GM19455 (cell line): ENCODE measurements around the gene ADCY4.
A peak's percentile ranks its signal among the peaks of the same experiment; 100 is the strongest.
"Not testable (repeated sequence)": the region's sequence is repeated elsewhere in the genome, so short reads cannot be mapped to it uniquely, and the experiment has no call there.

Source experiments
- ATAC-seq: cut with Tn5 transposase; IDR thresholded peaks from one replicate; pipeline ENCODE4 v1.9.1; 2021; ENCODE audit not compliant: unreplicated experiment

The ADCY4 gene

DNA sequence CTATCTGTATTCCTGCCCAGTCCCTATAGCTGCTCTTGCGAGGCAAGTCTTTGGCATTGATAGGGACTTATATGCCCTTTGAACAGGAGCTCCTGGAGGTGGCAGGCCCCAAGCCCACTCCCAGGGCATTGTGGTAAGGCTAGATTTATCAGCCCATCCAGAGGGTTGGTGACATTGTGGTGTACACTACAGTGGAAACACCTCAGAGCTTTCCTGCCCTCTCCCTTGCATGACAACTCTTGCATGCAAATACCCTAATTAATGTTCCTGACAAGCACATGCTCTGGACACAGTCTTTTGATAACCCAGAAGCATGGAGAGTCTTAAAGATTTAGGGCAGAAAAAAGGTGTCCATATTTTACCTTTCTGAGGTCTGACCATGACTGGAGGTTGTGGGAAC lies 5.7 kb upstream of the ADCY4 start:
- ATAC-seq: no peak

DNA sequence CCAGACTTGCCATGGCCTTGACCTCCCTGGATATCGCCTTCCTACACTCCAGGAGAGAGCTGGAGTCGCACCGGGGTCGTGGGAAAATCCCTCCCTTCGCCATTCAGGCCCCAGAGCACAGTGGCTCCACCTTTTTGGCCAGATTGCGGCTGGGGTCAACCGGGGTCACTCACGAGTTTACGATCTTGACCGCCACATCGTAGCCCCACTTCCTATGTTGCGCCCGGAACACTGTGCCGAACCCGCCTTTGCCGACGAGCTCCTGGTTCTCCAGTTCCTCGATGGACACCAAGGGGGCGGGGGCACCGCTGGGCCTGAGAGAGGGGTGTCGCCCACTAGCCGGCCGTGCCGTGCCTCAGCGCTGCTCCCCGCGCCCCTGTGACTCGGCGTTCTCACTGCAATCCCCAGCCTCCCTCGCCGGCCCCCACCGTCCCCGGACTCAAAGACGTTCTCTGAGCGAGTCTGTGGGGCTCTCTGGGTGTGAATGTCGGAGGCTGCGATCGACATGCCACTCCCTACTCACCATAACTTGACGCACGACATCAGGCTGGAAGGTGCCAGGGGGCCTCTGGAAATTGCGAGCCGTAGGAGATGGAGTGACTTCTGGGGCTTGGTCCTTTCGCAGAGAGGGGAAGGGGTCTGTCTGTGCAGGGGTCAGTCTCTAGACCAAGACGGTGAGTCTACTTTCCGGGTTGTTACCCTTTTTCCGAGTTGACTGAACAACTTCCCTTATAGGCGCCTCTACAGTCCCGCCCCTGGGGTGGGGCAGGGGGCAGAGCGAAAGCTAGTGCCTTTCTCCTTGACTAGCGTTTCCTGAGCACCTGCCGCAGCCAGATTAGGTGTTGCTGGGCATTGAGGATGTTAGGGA lies 4.6 kb upstream of the ADCY4 start, which contains the start of gene RIPK3:
Gene RIPK3, minus strand, starts transcription at position 708 of the 868 bp plus-strand sequence. Its CDS starts 165 bp downstream, at position 543.
- ATAC-seq: peak; percentile 88

DNA sequence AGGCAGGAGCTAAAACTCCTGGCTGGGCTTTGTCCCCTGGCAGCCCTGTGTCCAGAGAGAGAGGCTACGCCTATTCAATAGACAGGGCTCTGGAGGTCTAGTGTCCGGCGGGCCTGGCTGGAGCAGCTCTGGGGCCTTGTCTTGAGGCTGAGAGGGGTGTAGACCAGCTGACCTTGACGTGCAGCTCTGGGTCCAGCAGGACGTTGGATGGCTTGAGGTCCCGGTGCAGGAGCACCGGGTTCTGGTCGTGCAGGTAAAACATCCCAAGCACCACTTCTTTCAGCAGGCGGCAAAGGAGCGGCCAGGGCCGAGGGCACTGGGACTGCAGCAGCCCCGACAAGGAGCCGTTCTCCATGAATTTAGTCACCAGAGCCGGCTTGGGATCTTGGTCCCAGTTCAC lies 4.0 kb upstream of the ADCY4 start:
- ATAC-seq: no peak

DNA sequence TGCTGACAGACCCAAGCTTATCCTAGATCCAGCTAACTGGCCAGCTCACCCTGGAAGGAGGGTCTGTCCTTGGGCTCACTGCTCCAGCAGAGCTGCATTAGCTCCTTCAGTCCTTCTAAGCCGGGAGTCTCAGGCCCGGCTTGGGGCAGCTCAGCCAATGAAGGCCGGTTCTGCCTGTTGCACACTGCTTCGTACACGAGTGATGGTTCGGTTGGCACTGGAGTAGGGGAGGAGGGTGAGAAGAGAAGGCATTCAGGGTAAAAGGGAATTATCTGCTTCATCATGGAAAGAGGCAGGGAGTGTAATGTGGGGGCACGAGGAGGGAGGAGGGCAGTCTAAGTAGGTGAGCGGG lies 2.9 kb upstream of the ADCY4 start:
- no peak for ATAC-seq

DNA sequence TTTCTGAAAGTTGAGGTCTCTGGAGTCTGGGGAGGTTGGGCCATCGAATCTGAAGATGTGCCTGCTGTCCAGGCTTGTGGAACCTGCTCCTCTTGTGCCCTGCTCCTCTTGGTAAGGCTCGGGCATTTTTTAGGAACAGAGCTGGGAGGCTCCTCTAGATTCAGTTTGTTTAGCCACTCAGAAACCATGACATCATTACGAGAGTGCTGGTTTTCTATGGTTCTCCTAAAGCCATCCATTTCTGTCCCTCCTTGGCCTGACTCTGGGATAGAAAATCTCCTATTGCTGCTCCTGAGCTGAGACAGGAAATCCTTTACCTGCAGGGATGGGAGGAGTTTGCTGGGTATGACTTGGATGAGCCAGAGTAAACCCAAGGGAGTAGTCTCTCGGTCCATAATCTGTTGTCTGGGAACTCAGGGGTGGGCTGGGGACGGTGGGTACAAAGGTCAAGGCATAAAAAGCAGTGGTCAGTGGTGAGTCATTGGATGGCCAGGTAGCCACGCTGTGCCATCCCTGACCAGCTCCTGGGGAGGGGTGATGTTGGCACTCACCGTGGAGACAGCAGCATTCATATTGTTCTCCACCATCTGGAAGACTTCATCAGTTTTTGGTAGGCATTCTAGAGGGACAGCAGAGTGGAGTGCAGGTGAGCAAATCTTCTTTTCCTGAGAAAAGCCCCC lies 2.4 kb upstream of the ADCY4 start:
- ATAC-seq: no peak

DNA sequence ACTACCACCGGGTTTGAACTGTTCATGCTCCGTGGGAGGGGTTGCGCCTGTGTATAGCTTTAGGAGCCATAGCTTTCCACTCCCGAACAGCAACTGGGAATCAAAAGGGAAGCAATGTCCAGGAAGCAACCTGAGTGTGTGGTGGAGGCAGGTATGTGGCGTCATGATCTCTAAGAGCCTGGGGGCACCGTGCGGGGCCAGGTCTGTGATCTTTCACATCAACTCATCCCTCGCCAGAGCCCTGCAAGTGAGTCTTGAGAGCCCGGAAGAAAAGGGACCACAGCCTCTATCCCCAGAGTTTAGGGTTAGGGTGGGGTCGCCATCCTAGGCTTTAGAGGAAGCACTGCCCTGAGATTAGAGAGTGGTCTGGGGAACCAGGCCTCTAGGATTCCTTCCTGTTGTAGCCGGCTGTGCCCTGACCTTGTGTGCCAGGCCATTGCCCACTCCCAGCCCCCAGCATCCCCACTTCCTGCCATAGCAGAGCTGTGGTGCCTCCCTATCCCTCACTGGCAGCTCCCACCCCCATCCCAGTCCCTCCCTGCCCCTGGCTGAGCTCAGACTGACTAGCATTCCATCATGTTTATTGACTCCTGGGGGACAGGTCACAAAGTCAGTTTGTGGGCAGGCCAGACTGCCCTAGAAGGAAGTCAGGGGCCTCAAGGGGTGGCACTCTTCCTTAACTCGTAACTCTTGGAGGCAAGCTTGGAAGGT lies 745 bp upstream of the ADCY4 start:
- ATAC-seq: no peak

DNA sequence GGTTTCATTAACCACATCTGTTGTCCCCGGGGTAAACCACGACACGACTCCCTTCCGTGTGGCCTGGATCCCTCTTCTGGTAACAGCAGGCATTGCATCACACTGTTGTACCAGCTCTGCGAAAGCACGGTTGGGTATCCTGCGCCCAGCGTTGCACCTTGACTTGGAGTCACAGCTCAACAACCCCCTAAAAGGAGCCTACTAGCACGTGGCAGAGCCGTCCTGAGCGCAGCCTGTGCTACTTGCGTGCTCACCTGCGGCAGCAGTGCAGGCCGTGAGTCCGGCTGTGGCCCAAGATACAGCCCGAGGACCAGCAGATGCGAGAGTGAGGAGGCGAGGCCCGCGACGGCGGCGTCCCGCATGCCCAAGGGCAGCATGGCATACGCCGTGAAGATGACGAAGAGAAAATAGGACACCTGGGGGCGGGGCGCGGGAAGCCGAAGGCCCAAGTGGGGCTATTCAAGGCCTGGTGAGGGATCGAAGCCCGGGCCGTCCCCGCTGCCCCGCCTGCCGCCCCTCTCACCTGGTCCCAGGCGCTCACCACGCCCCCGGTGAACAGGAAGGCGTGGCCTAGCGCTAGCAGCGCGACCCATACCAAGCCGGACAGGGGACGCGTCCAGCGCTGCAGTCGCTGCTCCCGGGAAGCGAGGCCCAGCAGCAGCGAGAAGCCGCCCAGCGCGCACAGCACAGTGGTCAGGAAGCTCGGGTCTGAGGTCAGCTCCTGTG lies 2.4 kb downstream of the ADCY4 start:
- peak; percentile 67 for ATAC-seq

DNA sequence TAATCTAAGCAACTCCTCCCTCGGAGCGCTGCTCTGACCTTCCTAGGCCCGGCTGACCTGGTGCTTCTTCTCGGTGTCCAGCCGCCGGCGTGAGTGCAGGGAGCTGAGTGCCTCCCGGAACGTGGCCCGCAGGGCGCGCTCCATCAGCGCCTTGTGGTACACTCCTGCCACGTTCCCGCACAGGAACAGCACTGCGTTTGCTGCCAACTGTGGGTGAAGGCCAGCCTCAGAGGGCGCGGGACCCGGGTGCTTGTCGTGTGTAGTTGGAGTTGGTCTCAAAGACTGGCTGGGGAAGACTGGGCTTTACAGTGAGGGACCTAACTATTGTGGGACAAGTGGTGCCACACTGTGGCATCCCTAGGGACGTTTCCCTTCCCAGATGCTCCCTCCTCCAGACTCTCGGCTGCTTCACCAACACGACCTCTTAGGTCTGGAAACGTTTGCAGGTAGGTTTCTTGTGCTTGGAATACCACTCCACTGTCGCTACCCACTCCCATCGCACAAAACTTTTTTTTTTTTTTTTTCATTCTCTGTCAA lies 3.1 kb downstream of the ADCY4 start:
- ATAC-seq: no peak

DNA sequence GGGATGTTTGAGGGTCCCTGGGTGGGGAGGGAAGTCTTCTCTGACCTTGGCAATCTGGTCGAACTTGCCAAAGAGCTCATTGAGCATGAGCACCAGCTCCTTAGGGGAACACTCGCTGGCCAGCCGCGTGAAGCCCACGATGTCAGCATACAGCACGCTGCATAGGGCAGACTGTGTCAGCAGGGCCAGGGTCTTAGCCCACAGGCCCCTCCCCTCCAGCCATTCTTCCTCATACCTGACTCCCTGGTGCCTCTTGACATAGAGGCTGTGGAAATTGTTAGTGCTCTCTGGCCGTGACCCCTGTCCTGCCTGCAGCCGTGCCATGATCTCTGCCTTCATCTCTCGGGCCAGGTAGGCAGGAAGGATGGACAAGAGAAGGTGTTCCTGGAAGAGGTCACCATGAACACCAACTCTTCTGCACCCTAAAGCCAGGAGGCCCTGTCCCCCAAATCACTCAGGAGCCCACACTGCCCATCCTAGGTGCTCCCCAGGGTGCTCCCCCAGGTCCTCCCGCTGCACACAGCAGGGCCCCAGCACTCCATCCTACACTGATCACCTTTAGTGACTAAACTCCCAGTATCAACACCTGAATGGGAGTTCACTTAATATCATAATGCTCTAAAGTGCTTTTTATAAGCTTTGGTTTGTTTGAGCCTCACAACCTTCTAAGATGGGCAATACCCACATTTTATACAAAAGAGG lies 3.7 kb downstream of the ADCY4 start:
- ATAC-seq: no peak

DNA sequence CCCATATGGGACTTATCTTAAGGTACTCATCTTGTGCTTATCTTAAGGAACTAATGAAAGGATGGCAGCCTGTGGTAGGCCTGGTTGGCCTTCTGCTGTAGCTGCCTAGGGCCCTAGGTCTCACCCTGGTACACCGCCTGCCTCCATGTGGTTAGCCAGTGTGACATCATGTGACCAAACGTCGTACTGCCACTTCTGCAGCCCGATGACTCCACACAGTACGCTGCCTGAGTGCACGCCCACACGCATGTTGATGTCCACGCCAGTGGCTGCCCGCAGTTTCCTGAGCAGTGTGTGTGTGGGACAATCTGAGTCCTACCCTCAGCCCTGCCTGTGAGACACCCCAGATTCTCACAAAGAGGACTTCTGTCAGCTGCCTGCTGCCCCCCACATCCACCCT lies 5.1 kb downstream of the ADCY4 start:
- no peak for ATAC-seq

DNA sequence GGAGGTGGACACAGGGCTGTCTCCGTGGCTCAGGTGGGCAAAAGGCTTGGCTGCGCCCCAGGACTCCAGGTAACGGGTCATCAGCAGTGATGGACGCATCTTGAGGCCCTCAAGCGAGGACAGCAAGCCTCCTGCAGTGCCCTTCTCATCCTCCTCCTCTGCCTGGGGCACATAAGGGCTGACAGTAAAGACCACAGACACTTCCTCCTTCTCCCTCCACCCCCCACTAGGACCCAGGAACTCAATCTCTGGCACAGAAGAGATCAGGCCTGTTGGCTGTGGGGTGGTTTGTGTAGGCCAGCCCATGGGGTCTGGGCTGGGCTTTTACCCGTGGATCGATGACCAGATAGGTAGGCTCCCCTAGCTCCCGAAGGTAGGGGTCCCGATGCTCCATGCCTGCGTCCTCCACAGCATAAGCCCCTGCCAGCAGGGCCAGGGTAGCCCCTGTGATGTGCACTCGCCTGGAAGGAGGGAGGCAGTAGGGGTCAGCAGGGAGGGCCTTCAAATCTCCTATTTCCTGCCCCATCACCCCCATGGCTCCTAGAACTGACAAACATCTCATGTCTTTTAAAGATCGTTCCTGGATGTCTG lies 5.7 kb downstream of the ADCY4 start:
- ATAC-seq: no peak

DNA sequence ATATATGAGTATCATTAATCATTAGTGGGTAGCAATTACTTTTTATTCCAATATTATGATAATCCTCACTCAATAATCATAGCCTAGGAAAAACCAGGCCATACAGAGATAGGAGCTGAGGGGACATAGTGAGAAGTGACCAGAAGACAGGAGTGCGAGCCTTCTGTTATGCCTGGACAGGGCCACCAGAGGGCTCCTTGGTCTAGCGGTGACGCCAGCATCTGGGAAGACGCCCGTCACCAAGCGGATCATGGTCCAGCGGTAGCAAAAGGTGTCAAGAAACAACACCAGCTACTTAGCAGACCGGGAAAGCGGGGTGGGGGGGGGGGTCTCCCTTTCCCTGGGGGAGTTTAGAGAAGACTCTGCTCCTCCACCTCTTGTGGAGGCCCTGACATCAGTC lies 7.0 kb downstream of the ADCY4 start:
- ATAC-seq: not testable (repeated sequence)

DNA sequence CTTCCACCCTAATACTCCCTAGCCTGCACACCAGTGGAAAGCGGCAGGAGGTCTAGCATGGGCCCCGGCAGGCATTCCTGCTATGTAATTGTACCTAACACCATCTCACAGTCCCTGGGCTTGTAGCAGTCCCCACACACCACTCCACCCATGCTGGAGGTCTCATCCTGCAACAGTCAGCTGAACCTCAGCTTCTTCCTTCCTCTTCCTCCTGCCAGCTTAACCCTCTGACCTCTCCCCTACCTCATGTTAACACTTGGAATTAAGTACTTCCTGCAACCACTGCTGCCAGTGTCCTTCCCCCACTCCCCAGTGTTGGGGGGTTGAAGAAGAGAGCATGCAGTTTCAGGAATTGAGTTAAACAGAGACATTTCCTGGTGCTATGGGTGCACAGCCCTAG lies 7.6 kb downstream of the ADCY4 start:
- no peak for ATAC-seq

DNA sequence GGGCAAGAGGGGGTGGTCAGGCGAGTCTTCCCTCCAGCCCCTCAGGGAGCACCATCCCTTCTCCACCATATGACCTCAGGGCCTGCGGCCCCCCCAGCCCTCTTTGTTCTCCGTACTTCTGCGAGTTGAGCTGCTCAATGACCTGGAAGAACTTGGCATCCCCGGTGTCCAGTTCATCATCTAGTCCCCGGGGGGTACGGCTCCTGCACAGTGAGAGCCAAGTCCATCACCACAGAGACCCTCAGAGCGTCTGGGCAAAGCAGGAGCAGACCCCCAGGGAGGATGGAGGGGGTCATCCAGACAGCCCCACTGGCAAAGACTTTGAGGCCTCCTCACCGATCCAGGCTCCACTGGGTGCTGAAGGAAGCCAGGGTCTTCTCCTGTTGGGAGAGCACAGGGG lies 8.9 kb downstream of the ADCY4 start:
- ATAC-seq: no peak

DNA sequence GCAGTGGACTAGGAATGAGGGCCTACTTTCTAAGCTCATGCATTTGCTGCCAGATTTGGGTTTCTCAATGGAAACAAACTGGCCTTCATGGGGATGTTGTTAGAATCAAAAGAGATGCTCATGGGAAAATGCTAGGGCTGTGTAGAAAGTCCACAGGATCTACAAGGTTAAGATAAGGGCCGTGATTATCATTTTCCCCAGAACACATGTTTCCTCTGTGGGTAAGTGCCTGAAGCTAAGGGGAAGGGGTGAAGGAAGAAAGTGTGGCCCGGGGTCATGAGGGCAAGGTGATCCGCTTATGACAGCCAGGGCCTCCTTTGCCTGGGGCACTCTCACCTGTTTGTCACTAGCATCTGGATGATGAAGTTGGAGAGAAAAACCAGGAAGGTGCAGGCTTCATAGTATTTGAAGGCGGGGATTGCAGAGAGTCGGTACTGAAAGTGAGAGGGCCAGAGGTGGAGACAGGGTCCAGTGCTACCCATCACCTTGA lies 9.8 kb downstream of the ADCY4 start:
- ATAC-seq: no peak

DNA sequence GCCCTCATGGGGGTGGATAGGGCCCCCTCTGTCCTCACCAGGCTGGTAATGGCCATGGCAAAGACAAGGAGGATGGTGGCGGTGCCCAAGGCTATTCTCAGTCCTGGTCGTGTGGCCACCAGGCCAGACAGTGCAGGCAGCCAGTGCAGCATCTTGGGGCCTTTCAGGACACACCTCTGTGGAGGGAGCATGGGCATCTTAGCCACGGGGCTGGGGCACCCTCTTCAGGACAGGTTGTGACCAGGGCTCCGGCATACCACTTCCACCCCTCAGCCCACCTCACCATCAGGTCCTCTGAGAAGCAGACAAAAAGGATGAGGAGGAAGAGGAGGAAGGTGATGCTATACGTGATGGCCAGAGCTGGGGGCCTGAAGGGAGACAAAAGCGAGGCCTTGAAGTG lies 10.8 kb downstream of the ADCY4 start:
- no peak for ATAC-seq

DNA sequence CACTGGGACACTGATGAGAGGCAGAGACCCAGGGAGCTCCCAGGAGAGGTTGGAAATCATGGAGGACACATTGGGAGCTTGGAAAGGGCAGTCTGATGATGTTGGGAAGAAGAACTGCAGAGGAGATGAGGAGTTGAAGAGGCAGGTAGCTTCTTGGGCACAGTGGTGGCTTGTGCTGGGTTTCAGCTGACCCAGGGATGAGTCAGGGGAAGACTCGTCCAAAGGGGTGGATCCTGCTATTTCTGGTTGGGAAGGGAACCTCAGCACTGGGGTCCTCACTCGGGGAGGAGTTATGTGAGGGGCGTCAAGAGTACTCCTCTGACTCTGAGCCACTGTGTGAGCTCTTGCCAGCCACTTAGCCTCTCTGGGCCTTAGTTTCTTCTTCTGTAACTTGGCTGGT lies 11.5 kb downstream of the ADCY4 start:
- no peak for ATAC-seq

DNA sequence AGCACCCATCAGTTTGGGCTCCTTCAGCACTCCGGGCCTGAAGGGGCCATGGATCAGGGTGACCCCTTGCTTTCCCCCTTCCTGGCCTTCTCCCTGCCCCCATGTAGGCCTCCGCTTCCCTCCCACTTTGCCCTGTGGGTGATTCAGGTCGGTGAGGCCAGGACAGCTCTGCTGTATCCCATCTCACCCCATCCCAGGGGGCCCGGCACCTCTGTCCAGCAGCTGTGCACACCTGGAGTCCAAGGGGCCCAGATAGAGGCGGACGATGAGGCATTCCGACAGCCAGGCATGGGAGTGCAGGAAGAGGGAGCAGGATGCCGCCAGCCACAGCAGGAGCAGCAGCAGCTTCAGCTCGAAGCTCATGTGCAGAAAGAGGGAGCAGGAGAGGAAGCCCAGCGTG lies 12.2 kb downstream of the ADCY4 start:
- no peak for ATAC-seq

DNA sequence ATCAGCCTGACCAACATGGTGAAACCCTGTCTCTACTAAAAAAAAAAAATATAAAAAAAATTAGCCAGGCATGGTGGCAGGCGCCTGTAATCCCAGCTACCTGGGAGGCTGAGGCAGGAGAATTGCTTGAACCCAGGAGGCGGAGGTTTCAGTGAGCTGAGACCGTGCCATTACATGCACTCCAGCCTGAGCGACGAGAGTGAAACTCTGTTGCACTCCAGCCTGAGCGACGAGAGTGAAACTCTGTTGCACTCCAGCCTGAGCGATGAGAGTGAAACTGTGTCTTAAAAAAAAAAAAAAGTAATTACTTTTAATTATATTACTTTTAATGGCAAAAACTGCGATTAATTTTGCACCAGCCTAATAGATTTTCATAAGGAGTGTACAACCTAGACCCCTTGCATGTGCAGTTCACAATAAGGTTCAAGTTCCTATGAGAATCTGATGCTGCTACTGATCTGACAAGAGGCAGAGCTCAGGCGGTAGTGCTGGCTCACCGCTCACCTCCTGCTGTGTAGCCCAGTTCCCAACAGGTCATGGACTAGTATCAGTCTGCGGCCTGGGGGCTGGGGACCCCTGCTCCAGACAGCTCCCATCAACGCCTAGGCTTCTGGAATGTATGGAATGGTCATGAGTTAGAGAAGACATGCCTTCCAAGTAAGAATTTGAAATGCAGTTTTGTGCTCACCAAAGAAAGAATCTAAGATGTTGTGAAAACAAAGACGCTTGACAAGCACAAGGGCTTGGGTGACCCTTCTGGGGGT lies 13.5 kb downstream of the ADCY4 start:
- ATAC-seq: no peak
